Endothelial cell of umbilical vein (primary cell): ENCODE measurements around the gene VPS8.

ENCODE experiments used
- CTCF ChIP-seq, 2 donors: IDR thresholded peaks; 1 replicate in 1 of 2; 2 replicates in 1 of 2; pipeline ENCODE4 v1.5.1; 2011; ENCODE audit warnings: low read length in 2 of 2, mild to moderate bottlenecking in 2 of 2, moderate library complexity in 2 of 2, control low read depth in 1 of 2, inconsistent platforms in 1 of 2, low read depth in 1 of 2; ENCODE audit not compliant: insufficient read depth in 1 of 2; ENCODE audit errors: extremely low read depth in 1 of 2
- EZH2 ChIP-seq: IDR thresholded peaks from 2 replicates; pipeline ENCODE4 v1.6.1; 2012; ENCODE audit warnings: borderline replicate concordance, low read depth, mild to moderate bottlenecking, moderate library complexity, low read length, inconsistent platforms; ENCODE audit not compliant: severe bottlenecking
- MAX ChIP-seq: IDR thresholded peaks from 2 replicates; pipeline ENCODE4 v1.6.1; 2011; ENCODE audit not compliant: insufficient read depth, insufficient read length
- POLR2A ChIP-seq: IDR thresholded peaks from 2 replicates; pipeline ENCODE4 v1.6.1; 2012; ENCODE audit warnings: low read depth, mild to moderate bottlenecking, control low read depth, low read length
- POLR2AphosphoS5 ChIP-seq: IDR thresholded peaks from 2 replicates; pipeline ENCODE4 v1.6.1; 2012; ENCODE audit warnings: low read depth, mild to moderate bottlenecking, control low read depth, low read length, moderate library complexity; ENCODE audit not compliant: insufficient read depth

GRCh38 chr3:185037801-185038200, 225.8 kb downstream of the VPS8 start:
- TF ChIP-seq EZH2 (no peak), POLR2A (no peak), POLR2AphosphoS5 (no peak), CTCF (IDR thresholded peaks at IDR 0.05; ENCODE audit: extremely low read depth in 1 of 2, insufficient read depth in 1 of 2, low read depth in 1 of 2, low read length in 2 of 2) (no peak), MAX (no peak)
